PC-9 (cell line): ENCODE measurements around the gene DHRS7B. TPM values are rescaled to one million over a fixed set of nuclear protein-coding genes. Genes with fewer than 3 reads are reported as not detected.

Experiments
- BruUV-seq: library from RNA; stranded (reverse); fragments of 400-500 nt; replicated peaks from 2 replicates; lab custom pipeline; 2021; lab: Mats Ljungman, UMichigan
- CTCF ChIA-PET: fragments of 300-600 bp; sonication (Branson Sonifier 250); formaldehyde crosslinking; loops from one replicate; lab custom pipeline; 2022; ENCODE audit warnings: antibody characterized with exemption; lab: Charles Lee
- POLR2A ChIA-PET: fragments of 300-600 bp; sonication (Branson Sonifier 250); formaldehyde crosslinking; loops from one replicate; lab custom pipeline; 2022; ENCODE audit warnings: antibody characterized with exemption; ENCODE audit not compliant: unreplicated experiment; lab: Charles Lee
- DNase-seq, 2 experiments: peaks; one replicate each; pipeline versions ENCODE4 v3.0.0 to v3.0.0-alpha.2; 2015 to 2022; ENCODE audit warnings: mixed read lengths in 1 of 2
- H2AFZ ChIP-seq: fragments of 200-600 bp; sonication (generic); 2 replicates; pipeline ENCODE4 v1.8.1; 2017; ENCODE audit warnings: antibody characterized with exemption
- H3F3A ChIP-seq: fragments of 200-600 bp; sonication (generic); 2 replicates; pipeline ENCODE4 v1.8.1; 2017; ENCODE audit warnings: antibody characterized with exemption, mild to moderate bottlenecking, low read depth; ENCODE audit not compliant: insufficient read depth
- H3K27ac ChIP-seq: fragments of 200-600 bp; sonication (generic); 2 replicates; pipeline ENCODE4 v1.6.1; 2016; ENCODE audit warnings: mixed run types
- H3K27me3 ChIP-seq: fragments of 200-600 bp; sonication (generic); 2 replicates; pipeline ENCODE4 v1.6.1; 2016; ENCODE audit warnings: low read depth, mixed run types; ENCODE audit not compliant: insufficient read depth
- H3K36me3 ChIP-seq: fragments of 200-600 bp; sonication (generic); 2 replicates; pipeline ENCODE4 v1.6.1; 2016; ENCODE audit warnings: low read depth, mixed run types
- H3K4me1 ChIP-seq: fragments of 200-600 bp; sonication (generic); replicated peaks from 2 replicates; pipeline ENCODE4 v1.6.1; 2016; ENCODE audit warnings: mixed run types; ENCODE audit not compliant: insufficient read depth
- H3K4me2 ChIP-seq: fragments of 200-600 bp; sonication (generic); 2 replicates; pipeline ENCODE4 v1.6.1; 2017; ENCODE audit warnings: mixed run types
- H3K4me3 ChIP-seq: fragments of 200-600 bp; sonication (generic); 2 replicates; pipeline ENCODE4 v1.6.1; 2016; ENCODE audit warnings: mixed run types
- H3K79me2 ChIP-seq: fragments of 200-600 bp; sonication (generic); 2 replicates; pipeline ENCODE4 v1.6.1; 2017; ENCODE audit warnings: low read depth, mixed run types
- H3K9me2 ChIP-seq: fragments of 200-600 bp; sonication (generic); 2 replicates; pipeline ENCODE4 v1.8.1; 2017; ENCODE audit warnings: mild to moderate bottlenecking; ENCODE audit not compliant: insufficient read depth
- H3K9me3 ChIP-seq: fragments of 200-600 bp; sonication (generic); 2 replicates; pipeline ENCODE4 v1.8.1; 2016; ENCODE audit warnings: low read depth; ENCODE audit not compliant: insufficient read depth
- H4K20me1 ChIP-seq: fragments of 200-600 bp; sonication (generic); 2 replicates; pipeline ENCODE4 v1.8.1; 2017; ENCODE audit not compliant: insufficient read depth
- CTCF ChIP-seq: fragments of 200-600 bp; sonication (generic); conservative IDR thresholded peaks from 2 replicates; pipeline ENCODE4 v1.6.1; 2017; ENCODE audit warnings: mixed run types, antibody characterized with exemption, mild to moderate bottlenecking, moderate library complexity
- EZH2 ChIP-seq: fragments of 200-600 bp; sonication (generic); IDR thresholded peaks from 2 replicates; pipeline ENCODE4 v1.8.0; 2017; ENCODE audit warnings: antibody characterized with exemption, low read depth
- intact Hi-C: fragments of 100-400 bp; cut with micrococcal nuclease; formaldehyde crosslinking; loops from one replicate; pipeline ENCODE4 v1.10.0; 2022; ENCODE audit not compliant: unreplicated experiment
- total RNA-seq: library from RNA; stranded (reverse); gene quantifications from 2 replicates; pipeline ENCODE4 v1.2.3, GENCODE V29; 2021

DHRS7B gene
- total RNA-seq, 1 experiment from 2014 or later, result 27.9 TPM

- Histone ChIP-seq H2AFZ (no peak overlapping the region), H3K4me2 (no peak overlapping the region), H3K9me3 (no peaks in the 10 kb centered on the region), H3K36me3 (no peaks in the 10 kb centered on the region), H3K4me1 (no peaks in the 10 kb centered on the region), H4K20me1 (no peaks in the 10 kb centered on the region), H3K27ac (no peak overlapping the region), H3K79me2 (no peaks in the 10 kb centered on the region), H3F3A (no peaks in the 10 kb centered on the region), H3K4me3 (no peak overlapping the region), H3K27me3 (no peaks in the 10 kb centered on the region), H3K9me2 (no peaks in the 10 kb centered on the region)
- TF ChIP-seq CTCF, result no peak
- TF ChIP-seq EZH2, result no peak
- no TSS peak for BruUV-seq
- intact Hi-C loops, result no loop called here
- CTCF ChIA-PET, result interaction anchor here (0.6 kb wide), 1 partner anchor 63 kb away, joined by 6 read pairs; no protein-coding TSS in a partner anchor
- no peak for DNase-seq
- POLR2A ChIA-PET, result no interaction called here
These were observed 31.0 kb downstream of the DHRS7B start for GRCh38 chr17:21157586-21158370.

- no peak overlapping the region for H3K27ac ChIP-seq
- H3F3A ChIP-seq, result no peaks in the 10 kb centered on the region
- H4K20me1 ChIP-seq, result no peaks in the 10 kb centered on the region
- TF ChIP-seq CTCF (no peak), EZH2 (no peak)
- H2AFZ ChIP-seq, result no peak overlapping the region
- H3K9me2 ChIP-seq, result no peaks in the 10 kb centered on the region
- no TSS peak for BruUV-seq
- intact Hi-C loops, result no loop called here
- no peak overlapping the region for H3K4me3 ChIP-seq
- no peak overlapping the region for H3K4me2 ChIP-seq
- ChIA-PET CTCF (no interaction called here), POLR2A (interaction anchor here (0.6 kb wide), 1 partner anchor 117 kb away, joined by 7 read pairs; no protein-coding TSS in a partner anchor)
- H3K79me2 ChIP-seq, result no peaks in the 10 kb centered on the region
- no peaks in the 10 kb centered on the region for H3K9me3 ChIP-seq
- DNase-seq, result no peak
- no peaks in the 10 kb centered on the region for H3K36me3 ChIP-seq
- H3K4me1 ChIP-seq, result no peaks in the 10 kb centered on the region
- H3K27me3 ChIP-seq, result no peaks in the 10 kb centered on the region
These were observed 33.6 kb downstream of the DHRS7B start for GRCh38 chr17:21160401-21160800.

GRCh38 chr17:21161498-21162393 lies 35.0 kb downstream of the DHRS7B start:
- Histone ChIP-seq H3K4me1 (no peaks in the 10 kb centered on the region), H2AFZ (no peak overlapping the region), H3K4me3 (no peak overlapping the region), H3K27me3 (no peaks in the 10 kb centered on the region), H3K79me2 (no peaks in the 10 kb centered on the region), H3K4me2 (no peak overlapping the region), H3K9me3 (no peaks in the 10 kb centered on the region), H3F3A (no peaks in the 10 kb centered on the region), H3K27ac (no peak overlapping the region), H3K9me2 (no peaks in the 10 kb centered on the region), H4K20me1 (no peaks in the 10 kb centered on the region), H3K36me3 (no peaks in the 10 kb centered on the region)
- POLR2A ChIA-PET, result no interaction called here
- TF ChIP-seq CTCF, result no peak
- TF ChIP-seq EZH2, result no peak
- CTCF ChIA-PET, result no interaction called here
- BruUV-seq, result no TSS peak
- no peak for DNase-seq
- intact Hi-C loops, result no loop called here
